Ovary (tissue), 9 donors: ENCODE results near the gene GANC. TPM values are rescaled to one million over a fixed set of nuclear protein-coding genes. Genes with fewer than 3 reads are reported as not detected.

ENCODE experiments used
- DNase-seq, 5 donors: peaks; one replicate each; pipeline ENCODE4 v3.0.0-alpha.2; 2019 to 2020
- H3K27ac ChIP-seq, 2 donors: fragments of 200-600 bp; one replicate each; pipeline versions ENCODE4 v1.5.1 to v1.8.0; 2019 to 2022
- H3K27me3 ChIP-seq: fragments of 200-600 bp; one replicate; pipeline ENCODE4 v1.8.0; 2022
- H3K36me3 ChIP-seq: fragments of 200-600 bp; sonication (generic); one replicate; pipeline ENCODE4 v1.5.1; 2019
- H3K4me1 ChIP-seq: one replicate; pipeline ENCODE4 v1.8.1; 2013; ENCODE audit warnings: mild to moderate bottlenecking, moderate library complexity; ENCODE audit not compliant: insufficient read depth
- H3K4me3 ChIP-seq: fragments of 200-600 bp; sonication (generic); one replicate; pipeline ENCODE4 v1.5.1; 2017
- H3K9me3 ChIP-seq, 2 donors: fragments of 200-600 bp in 1 of 2; sonication (generic) in 1 of 2; one replicate each; pipeline versions ENCODE4 v1.5.1 to v1.8.1; 2013 to 2019; ENCODE audit warnings: mild to moderate bottlenecking in 1 of 2, moderate library complexity in 1 of 2
- CTCF ChIP-seq, 3 donors: fragments of 450-650 bp in 2 of 3; fragments of 200-600 bp in 1 of 3; IDR thresholded peaks; one replicate each; pipeline versions ENCODE4 v1.5.1 to v1.8.0; 2016 to 2022; ENCODE audit warnings: antibody characterized with exemption in 3 of 3, mild to moderate bottlenecking in 1 of 3
- EP300 ChIP-seq: sonication (generic); formaldehyde crosslinking; IDR thresholded peaks from one replicate; pipeline ENCODE4 v1.6.1; 2017; ENCODE audit warnings: antibody characterized with exemption
- POLR2A ChIP-seq: fragments of 450-650 bp; IDR thresholded peaks from one replicate; pipeline ENCODE4 v1.6.1; 2017; ENCODE audit warnings: antibody characterized with exemption, mild to moderate bottlenecking, moderate library complexity
- WGBS, 3 donors: extraction: QIAGEN DNeasy Blood & Tissue Kit in 1 of 3; methylation state at CpG; one replicate each; pipeline versions ENCODE4 v1.1.5 to v1.1.7; 2013 to 2017; 5-methylcytosine and 5-hydroxymethylcytosine counted together
- intact Hi-C, 4 donors: fragments of 100-400 bp; cut with DNase I; formaldehyde crosslinking; loops; one replicate each; pipeline versions ENCODE4 v1.11.0 to v1.15.1; 2022 to 2023
- polyA plus RNA-seq, 2 donors: library from polyadenylated mRNA; stranded (reverse); fragments of 200-250 nt in 1 of 2; fragments of 350-450 nt in 1 of 2; fragmentation: Illumina TruSeq in 1 of 2; extraction: RNeasy Lipid Tissue Mini Kit (QIAGEN cat#74804) in 1 of 2; gene quantifications; one replicate each; pipeline ENCODE4 v1.2.3, GENCODE V29; 2013 to 2014
- total RNA-seq, 7 donors: library from RNA; depleted of rRNA in 2 of 7; stranded (reverse); fragments of >200 nt in 2 of 7; fragmentation: NEBNext Ultra II Directional in 3 of 7; extraction: Animal tissue kit (Norgen Biotek cat#: 25700) in 3 of 7; gene quantifications; one replicate each; pipeline versions ENCODE4 v1.1.0 to v1.2.4, GENCODE V29; 2016 to 2023
- donor health status: DM: no; HTN: no; CAD: no; lungs with moderate emphysema.
- donor health status: DM: no; HTN: no; CAD: no.
- donor health status: Bipolar disorder and iron deficiency.
- donor health status: DM: yes; HTN: yes; CAD: no.
- donor health status: DM: no; HTN: no; CAD: no.
- donor health status: DM: yes; HTN: yes; CAD: no.

The GANC gene
- total and polyA plus RNA-seq, 9 donors = 10.0 to 31.5 (median 28.1) TPM

- Histone ChIP-seq H3K27me3 (no peaks in the 10 kb centered on the region), H3K27ac (no peak overlapping the region), H3K9me3 (peaks cover 0 to 3% of the 10 kb centered on the region in 2 donors), H3K4me1 (no peaks in the 10 kb centered on the region), H3K4me3 (no peak overlapping the region), H3K36me3 (no peaks in the 10 kb centered on the region)
- intact Hi-C loops = no loop called here
- DNase-seq = no peak
- 31 to 49% (median 38%) methylated on average over 2 of the region's 2 CpGs for WGBS, 3 donors
- TF ChIP-seq POLR2A (no peak), EP300 (no peak), CTCF (IDR thresholded peaks at IDR 0.05) (no peak)
Measured at GRCh38 chr15:42338500-42338899, 65.5 kb downstream of the GANC start.

DNA sequence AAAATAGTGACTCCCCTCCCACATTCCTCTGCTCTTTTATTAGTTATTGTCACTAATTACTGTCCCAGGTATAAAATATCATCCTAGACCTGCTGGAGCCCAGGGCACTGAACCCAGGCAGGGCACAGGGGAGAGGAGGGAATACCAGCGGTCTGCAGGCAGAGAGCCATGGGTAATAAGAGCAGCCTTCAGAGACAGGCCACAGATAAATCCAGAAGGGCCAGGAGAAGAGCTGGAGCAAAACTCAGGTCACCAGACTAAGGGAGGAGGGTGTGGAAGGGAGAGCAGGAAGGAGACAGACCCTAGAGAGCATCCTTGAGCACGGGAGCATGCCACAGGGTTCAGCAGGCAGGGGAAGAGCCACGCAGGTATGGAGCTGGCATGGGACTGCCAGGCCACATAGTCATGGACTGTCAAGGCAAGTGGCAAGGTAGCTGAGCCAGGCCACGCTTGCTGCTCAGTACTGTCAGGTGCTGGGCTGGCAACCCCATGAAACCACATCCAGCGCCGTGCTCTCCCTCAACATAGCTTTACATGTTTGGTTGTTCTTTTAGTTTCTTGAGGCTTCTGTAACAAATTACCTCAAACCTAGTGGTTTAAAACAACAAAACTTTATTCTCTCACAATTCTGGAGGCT is 70.7 kb downstream of the GANC start:
- DNase-seq = no peak
- 90 to 93% (median 91%) methylated on average over 6 of the region's 6 CpGs for WGBS, 3 donors
- Histone ChIP-seq H3K27ac (no peak overlapping the region), H3K4me1 (no peaks in the 10 kb centered on the region), H3K36me3 (no peaks in the 10 kb centered on the region), H3K4me3 (no peak overlapping the region), H3K9me3 (no peaks in the 10 kb centered on the region), H3K27me3 (no peaks in the 10 kb centered on the region)
- intact Hi-C loops = no loop called here
- no peak for TF ChIP-seq EP300
- no peak for TF ChIP-seq CTCF (IDR thresholded peaks at IDR 0.05)
- TF ChIP-seq POLR2A = no peak

DNA sequence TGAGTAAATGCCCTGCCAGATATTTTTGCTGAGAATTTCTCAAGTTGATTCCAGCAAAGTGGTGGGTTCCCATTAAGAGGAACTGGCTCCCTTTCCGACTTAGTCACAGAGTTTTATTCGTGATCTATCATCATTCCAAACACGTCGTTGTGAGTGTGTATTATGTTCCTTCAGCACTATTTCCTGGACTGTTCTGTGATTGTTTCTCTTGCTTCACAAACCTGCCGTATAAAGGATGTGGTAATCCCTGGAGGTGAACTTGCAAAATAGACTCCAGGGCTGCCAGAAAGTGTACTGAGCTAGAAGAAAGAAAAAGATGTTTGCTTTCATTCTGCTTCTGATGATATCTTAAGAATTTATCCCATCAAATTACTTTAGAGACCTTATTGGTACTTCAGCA is 71.8 kb downstream of the GANC start:
- Histone ChIP-seq H3K27me3 (no peaks in the 10 kb centered on the region), H3K27ac (no peak overlapping the region), H3K4me3 (no peak overlapping the region), H3K36me3 (no peaks in the 10 kb centered on the region), H3K9me3 (no peaks in the 10 kb centered on the region), H3K4me1 (no peaks in the 10 kb centered on the region)
- no peak for DNase-seq
- intact Hi-C loops = loop anchor here in 1 of 4 donors (5.0 kb wide), 1 partner anchor 888 kb away; no protein-coding TSS in a partner anchor
- TF ChIP-seq EP300 (no peak), POLR2A (no peak), CTCF (IDR thresholded peaks at IDR 0.05) (no peak)
- WGBS, 3 donors = 51 to 69% (median 61%) methylated on average over 5 of the region's 5 CpGs

GRCh38 chr15:42345504-42345903 is 72.5 kb downstream of the GANC start:
- 92 to 93% (median 93%) methylated on average over 3 of the region's 3 CpGs for WGBS, 3 donors
- H3K9me3 ChIP-seq = no peaks in the 10 kb centered on the region
- H3K4me3 ChIP-seq = no peak overlapping the region
- no peak overlapping the region for H3K27ac ChIP-seq
- no peaks in the 10 kb centered on the region for H3K4me1 ChIP-seq
- intact Hi-C loops = loop anchor here in 1 of 4 donors (5.0 kb wide), 1 partner anchor 887 kb away; no protein-coding TSS in a partner anchor
- DNase-seq = no peak
- no peaks in the 10 kb centered on the region for H3K36me3 ChIP-seq
- no peaks in the 10 kb centered on the region for H3K27me3 ChIP-seq
- TF ChIP-seq CTCF (IDR thresholded peaks at IDR 0.05) = no peak
